HL-60 (cell line): ENCODE data around the gene TOMM34.

ENCODE experiments used
- GABPA ChIP-seq: IDR thresholded peaks from 2 replicates; pipeline ENCODE4 v1.6.1; 2012; ENCODE audit warnings: low read depth
- POLR2AphosphoS5 ChIP-seq: IDR thresholded peaks from 2 replicates; pipeline ENCODE4 v1.6.1; 2012; ENCODE audit warnings: low read depth
- SPI1 ChIP-seq: IDR thresholded peaks from 2 replicates; pipeline ENCODE4 v1.6.1; 2012; ENCODE audit warnings: low read depth, mild to moderate bottlenecking, borderline replicate concordance
- TF ChIP-seq, protein P1 (sequence below): IDR thresholded peaks from one replicate; pipeline ENCODE4 v1.5.1; 2011; ENCODE audit warnings: low read length, control low read depth, inconsistent platforms; ENCODE audit not compliant: insufficient read depth
- TF ChIP-seq, protein P2 (sequence below): IDR thresholded peaks from 2 replicates; pipeline ENCODE4 v1.6.1; 2012; ENCODE audit warnings: low read depth; ENCODE audit not compliant: insufficient replicate concordance

DNA sequence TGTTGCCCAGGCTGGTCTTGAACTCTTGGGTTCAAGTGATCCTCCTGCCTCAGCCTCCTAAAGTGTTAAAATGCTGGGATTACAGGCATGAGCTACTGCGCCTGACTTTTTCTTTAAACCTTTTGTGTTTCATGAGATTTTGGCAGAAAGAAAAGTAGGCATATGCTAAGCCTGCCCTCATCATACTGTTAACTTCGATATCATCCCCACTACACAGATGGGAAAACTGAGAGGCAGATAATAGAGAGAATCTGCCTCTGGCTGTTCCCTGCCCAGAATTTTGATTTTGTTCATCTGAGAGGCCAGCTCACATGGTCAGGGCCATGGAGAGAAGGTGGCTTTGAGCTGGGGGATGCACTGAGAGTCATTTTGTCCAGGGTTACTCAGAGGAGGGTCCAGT is 42.8 kb downstream of the TOMM34 start:
- TF ChIP-seq POLR2AphosphoS5 (no peak), GABPA (no peak), SPI1 (no peak)
- TF ChIP-seq, protein P1, sequence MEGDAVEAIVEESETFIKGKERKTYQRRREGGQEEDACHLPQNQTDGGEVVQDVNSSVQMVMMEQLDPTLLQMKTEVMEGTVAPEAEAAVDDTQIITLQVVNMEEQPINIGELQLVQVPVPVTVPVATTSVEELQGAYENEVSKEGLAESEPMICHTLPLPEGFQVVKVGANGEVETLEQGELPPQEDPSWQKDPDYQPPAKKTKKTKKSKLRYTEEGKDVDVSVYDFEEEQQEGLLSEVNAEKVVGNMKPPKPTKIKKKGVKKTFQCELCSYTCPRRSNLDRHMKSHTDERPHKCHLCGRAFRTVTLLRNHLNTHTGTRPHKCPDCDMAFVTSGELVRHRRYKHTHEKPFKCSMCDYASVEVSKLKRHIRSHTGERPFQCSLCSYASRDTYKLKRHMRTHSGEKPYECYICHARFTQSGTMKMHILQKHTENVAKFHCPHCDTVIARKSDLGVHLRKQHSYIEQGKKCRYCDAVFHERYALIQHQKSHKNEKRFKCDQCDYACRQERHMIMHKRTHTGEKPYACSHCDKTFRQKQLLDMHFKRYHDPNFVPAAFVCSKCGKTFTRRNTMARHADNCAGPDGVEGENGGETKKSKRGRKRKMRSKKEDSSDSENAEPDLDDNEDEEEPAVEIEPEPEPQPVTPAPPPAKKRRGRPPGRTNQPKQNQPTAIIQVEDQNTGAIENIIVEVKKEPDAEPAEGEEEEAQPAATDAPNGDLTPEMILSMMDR = no peak
- TF ChIP-seq, protein P2, sequence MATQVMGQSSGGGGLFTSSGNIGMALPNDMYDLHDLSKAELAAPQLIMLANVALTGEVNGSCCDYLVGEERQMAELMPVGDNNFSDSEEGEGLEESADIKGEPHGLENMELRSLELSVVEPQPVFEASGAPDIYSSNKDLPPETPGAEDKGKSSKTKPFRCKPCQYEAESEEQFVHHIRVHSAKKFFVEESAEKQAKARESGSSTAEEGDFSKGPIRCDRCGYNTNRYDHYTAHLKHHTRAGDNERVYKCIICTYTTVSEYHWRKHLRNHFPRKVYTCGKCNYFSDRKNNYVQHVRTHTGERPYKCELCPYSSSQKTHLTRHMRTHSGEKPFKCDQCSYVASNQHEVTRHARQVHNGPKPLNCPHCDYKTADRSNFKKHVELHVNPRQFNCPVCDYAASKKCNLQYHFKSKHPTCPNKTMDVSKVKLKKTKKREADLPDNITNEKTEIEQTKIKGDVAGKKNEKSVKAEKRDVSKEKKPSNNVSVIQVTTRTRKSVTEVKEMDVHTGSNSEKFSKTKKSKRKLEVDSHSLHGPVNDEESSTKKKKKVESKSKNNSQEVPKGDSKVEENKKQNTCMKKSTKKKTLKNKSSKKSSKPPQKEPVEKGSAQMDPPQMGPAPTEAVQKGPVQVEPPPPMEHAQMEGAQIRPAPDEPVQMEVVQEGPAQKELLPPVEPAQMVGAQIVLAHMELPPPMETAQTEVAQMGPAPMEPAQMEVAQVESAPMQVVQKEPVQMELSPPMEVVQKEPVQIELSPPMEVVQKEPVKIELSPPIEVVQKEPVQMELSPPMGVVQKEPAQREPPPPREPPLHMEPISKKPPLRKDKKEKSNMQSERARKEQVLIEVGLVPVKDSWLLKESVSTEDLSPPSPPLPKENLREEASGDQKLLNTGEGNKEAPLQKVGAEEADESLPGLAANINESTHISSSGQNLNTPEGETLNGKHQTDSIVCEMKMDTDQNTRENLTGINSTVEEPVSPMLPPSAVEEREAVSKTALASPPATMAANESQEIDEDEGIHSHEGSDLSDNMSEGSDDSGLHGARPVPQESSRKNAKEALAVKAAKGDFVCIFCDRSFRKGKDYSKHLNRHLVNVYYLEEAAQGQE = no peak
